MCF 10A (cell line): Measurements from ENCODE around the gene MYO1E. TPM values are rescaled to one million over a fixed set of nuclear protein-coding genes. Genes with fewer than 3 reads are reported as not detected.

ENCODE experiments used
- BruUV-seq: library from RNA; stranded (reverse); fragments of 400-500 nt; replicated peaks from 2 replicates; lab custom pipeline; 2021; lab: Mats Ljungman, UMichigan
- CTCF ChIA-PET: fragments of 300-600 bp; sonication (Branson Sonifier 250); formaldehyde crosslinking; extraction: SDS; loops from one replicate; lab custom pipeline; 2021; ENCODE audit warnings: antibody characterized with exemption, inconsistent platforms; lab: Yijun Ruan, JAX
- POLR2A ChIA-PET: fragments of 300-600, 350-650 bp; sonication (Branson Sonifier 250); formaldehyde crosslinking; extraction: SDS; loops from one replicate; lab custom pipeline; 2020; ENCODE audit warnings: antibody characterized with exemption, inconsistent platforms; lab: Yijun Ruan, JAX
- DNase-seq: peaks from one replicate; pipeline ENCODE4 v3.0.0-alpha.2; 2018; ENCODE audit not compliant: unreplicated experiment
- H3K27ac Mint-ChIP-seq: one replicate; pipeline ENCODE4 v1.8.0; 2022; ENCODE audit warnings: mild to moderate bottlenecking, low read depth, mixed read lengths; ENCODE audit not compliant: unreplicated experiment
- H3K27me3 Mint-ChIP-seq: one replicate; pipeline ENCODE4 v1.8.0; 2022; ENCODE audit warnings: mixed read lengths; ENCODE audit not compliant: insufficient read depth, unreplicated experiment
- H3K36me3 Mint-ChIP-seq: one replicate; pipeline ENCODE4 v1.8.0; 2022; ENCODE audit warnings: mild to moderate bottlenecking, moderate library complexity, mixed read lengths; ENCODE audit not compliant: insufficient read depth, unreplicated experiment
- H3K4me1 Mint-ChIP-seq: one replicate; pipeline ENCODE4 v1.8.0; 2022; ENCODE audit warnings: mixed read lengths; ENCODE audit not compliant: insufficient read depth, unreplicated experiment
- H3K4me3 Mint-ChIP-seq: one replicate; pipeline ENCODE4 v1.8.0; 2022; ENCODE audit warnings: mild to moderate bottlenecking, moderate library complexity, mixed read lengths; ENCODE audit not compliant: unreplicated experiment
- H3K9me3 Mint-ChIP-seq: one replicate; pipeline ENCODE4 v1.8.0; 2022; ENCODE audit warnings: mixed read lengths; ENCODE audit not compliant: unreplicated experiment
- CTCF ChIP-seq: fragments of 200-600 bp; IDR thresholded peaks from one replicate; pipeline ENCODE4 v1.8.0; 2022; ENCODE audit warnings: antibody characterized with exemption, mild to moderate bottlenecking; ENCODE audit not compliant: unreplicated experiment
- intact Hi-C: fragments of 100-400 bp; cut with micrococcal nuclease; formaldehyde crosslinking; loops from 2 replicates; pipeline ENCODE4 v1.14.1; 2022
- total RNA-seq: library from RNA; stranded (reverse); gene quantifications from 2 replicates; pipeline ENCODE4 v1.2.3, GENCODE V29; 2022

Gene MYO1E
- total RNA-seq, 1 experiment from 2014 or later: 121 TPM

DNA sequence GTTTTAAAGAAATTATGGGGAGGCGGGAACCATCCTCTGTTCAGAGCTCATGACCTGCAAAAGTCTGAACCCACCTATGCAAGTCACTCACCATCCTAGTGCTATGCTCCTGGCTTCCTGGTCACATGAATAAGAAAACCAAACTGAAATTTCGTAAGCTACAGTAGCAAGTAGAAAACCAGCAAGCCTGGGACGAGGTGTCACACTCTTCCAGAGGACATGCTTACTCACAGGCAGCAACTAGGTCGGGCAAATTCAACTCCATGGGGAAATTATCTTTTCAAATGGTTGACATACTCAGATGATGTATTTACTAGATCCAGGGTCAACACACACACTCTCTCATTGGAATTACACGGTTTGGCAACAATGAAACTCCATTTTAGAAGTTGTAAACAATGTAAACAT lies 134.7 kb downstream of the MYO1E start:
- Mint-ChIP-seq H3K36me3 (peaks cover 10% of the 10 kb centered on the region), H3K27me3 (no peaks in the 10 kb centered on the region), H3K4me1 (peaks cover 10% of the 10 kb centered on the region), H3K4me3 (no peak overlapping the region), H3K9me3 (no peaks in the 10 kb centered on the region), H3K27ac (peak overlapping the region; percentile 39)
- no TSS peak for BruUV-seq
- POLR2A ChIA-PET: interaction anchor here (1.4 kb wide), 1 partner anchor 15 kb away, joined by 5 read pairs; no protein-coding TSS in a partner anchor
- DNase-seq: peak; percentile 33
- intact Hi-C loops: loop anchor here (10.0 kb wide), 1 partner anchor 63 kb away; no protein-coding TSS in a partner anchor
- CTCF ChIA-PET: interaction anchor here (1.9 kb wide), 1 partner anchor 9 kb away, joined by 9 read pairs; no protein-coding TSS in a partner anchor
- no peak for TF ChIP-seq CTCF

- no peaks in the 10 kb centered on the region for H3K9me3 Mint-ChIP-seq
- intact Hi-C loops: loop anchor here (10.0 kb wide), 1 partner anchor 62 kb away; no protein-coding TSS in a partner anchor
- no peak for TF ChIP-seq CTCF
- ChIA-PET CTCF (interaction anchor here (0.7 kb wide), 2 partner anchors 250 to 303 kb away, joined by 3 read pairs; no protein-coding TSS in a partner anchor), POLR2A (interaction anchor here (0.6 to 1.4 kb wide), 2 partner anchors 9 to 14 kb away, joined by 5 read pairs; no protein-coding TSS in a partner anchor)
- H3K36me3 Mint-ChIP-seq: peaks cover 12% of the 10 kb centered on the region
- H3K4me3 Mint-ChIP-seq: no peak overlapping the region
- peaks cover 16% of the 10 kb centered on the region for H3K4me1 Mint-ChIP-seq
- BruUV-seq: no TSS peak
- DNase-seq: no peak
- no peaks in the 10 kb centered on the region for H3K27me3 Mint-ChIP-seq
- peak overlapping the region; percentile 39 for H3K27ac Mint-ChIP-seq
These were observed 135.4 kb downstream of the MYO1E start for GRCh38 chr15:59237119-59237855.

GRCh38 chr15:59236394-59236793 lies 136.3 kb downstream of the MYO1E start:
- H3K4me1 Mint-ChIP-seq: peaks cover 19% of the 10 kb centered on the region
- POLR2A ChIA-PET: no interaction called here
- peaks cover 21% of the 10 kb centered on the region for H3K36me3 Mint-ChIP-seq
- CTCF ChIA-PET: interaction anchor here (0.6 to 0.7 kb wide), 4 partner anchors 198 to 251 kb away, joined by 3 to 4 read pairs (median 3); no protein-coding TSS in a partner anchor
- BruUV-seq: no TSS peak
- TF ChIP-seq CTCF: no peak
- no peaks in the 10 kb centered on the region for H3K9me3 Mint-ChIP-seq
- H3K4me3 Mint-ChIP-seq: no peak overlapping the region
- intact Hi-C loops: loop anchor here (10.0 kb wide), 1 partner anchor 62 kb away; no protein-coding TSS in a partner anchor
- peak overlapping the region; percentile 55 for H3K27ac Mint-ChIP-seq
- H3K27me3 Mint-ChIP-seq: no peaks in the 10 kb centered on the region
- DNase-seq: no peak

GRCh38 chr15:59232476-59232875 lies 140.2 kb downstream of the MYO1E start:
- Mint-ChIP-seq H3K4me1 (peaks cover 19% of the 10 kb centered on the region), H3K4me3 (no peak overlapping the region), H3K36me3 (peaks cover 40% of the 10 kb centered on the region), H3K27me3 (no peaks in the 10 kb centered on the region), H3K27ac (peak overlapping the region; percentile 40), H3K9me3 (no peaks in the 10 kb centered on the region)
- TF ChIP-seq CTCF: no peak
- BruUV-seq: no TSS peak
- intact Hi-C loops: loop anchor here (10.0 kb wide), 1 partner anchor 58 kb away; no protein-coding TSS in a partner anchor
- ChIA-PET CTCF (interaction anchor here (0.6 to 1.1 kb wide), 4 partner anchors 14 to 57 kb away, joined by 3 to 6 read pairs (median 4); no protein-coding TSS in a partner anchor), POLR2A (interaction anchor here (0.8 to 2.7 kb wide), 10 partner anchors 12 to 140 kb away, joined by 3 to 11 read pairs (median 3); partner anchors contain the start of gene MYO1E)
- DNase-seq: peak; percentile 74
